GM15510 (cell line): ENCODE results near the gene NAV2.

Experiments used
- POLR2A ChIP-seq: IDR thresholded peaks from 3 replicates; pipeline ENCODE4 v1.6.1; 2011; ENCODE audit warnings: borderline replicate concordance; ENCODE audit not compliant: insufficient read length; ENCODE audit errors: extremely low read depth

Gene NAV2

GRCh38 chr11:19722702-19723101 lies 10.1 kb downstream of the NAV2 start:
- TF ChIP-seq POLR2A: no peak

DNA sequence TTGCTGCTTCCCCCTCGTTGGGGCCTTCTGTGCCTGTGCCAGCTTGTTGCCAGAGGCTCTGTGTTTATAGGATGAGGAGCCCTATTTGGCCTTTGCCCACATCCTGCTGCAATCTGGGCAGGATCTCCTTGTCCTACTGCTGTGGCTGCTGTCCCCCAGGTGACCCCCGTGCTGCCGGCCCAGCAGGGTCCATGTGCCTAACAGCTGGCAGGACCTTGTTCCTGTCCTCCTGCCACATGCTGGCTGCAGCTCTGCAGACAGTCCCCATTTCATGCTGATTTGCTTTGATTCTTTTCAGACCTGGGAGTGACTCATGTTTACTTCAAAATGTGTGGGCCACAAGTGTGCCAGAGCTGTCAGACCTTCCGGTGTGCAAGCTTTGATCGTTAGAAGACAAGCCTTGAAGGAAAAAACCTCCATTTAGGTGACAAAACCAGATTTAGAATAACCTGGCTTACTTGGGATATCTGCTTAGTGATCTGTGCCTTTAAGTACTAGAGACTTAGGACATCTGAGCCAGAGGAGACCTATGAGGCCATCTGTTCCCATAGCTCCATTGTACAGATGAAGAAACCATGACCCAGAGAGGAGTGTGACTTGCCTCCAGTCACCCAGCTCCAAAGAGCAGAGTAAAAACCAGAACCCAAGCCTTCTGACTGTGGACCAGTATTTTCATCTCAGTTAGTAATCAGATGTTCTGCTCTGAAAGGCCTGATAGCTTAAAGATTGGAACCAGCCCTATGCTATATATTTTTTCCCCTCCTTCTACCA lies 11.1 kb downstream of the NAV2 start:
- no peak for TF ChIP-seq POLR2A

GRCh38 chr11:19724765-19725164 lies 12.1 kb downstream of the NAV2 start:
- TF ChIP-seq POLR2A: no peak

GRCh38 chr11:19725379-19726079 lies 12.9 kb downstream of the NAV2 start:
- TF ChIP-seq POLR2A: no peak

DNA sequence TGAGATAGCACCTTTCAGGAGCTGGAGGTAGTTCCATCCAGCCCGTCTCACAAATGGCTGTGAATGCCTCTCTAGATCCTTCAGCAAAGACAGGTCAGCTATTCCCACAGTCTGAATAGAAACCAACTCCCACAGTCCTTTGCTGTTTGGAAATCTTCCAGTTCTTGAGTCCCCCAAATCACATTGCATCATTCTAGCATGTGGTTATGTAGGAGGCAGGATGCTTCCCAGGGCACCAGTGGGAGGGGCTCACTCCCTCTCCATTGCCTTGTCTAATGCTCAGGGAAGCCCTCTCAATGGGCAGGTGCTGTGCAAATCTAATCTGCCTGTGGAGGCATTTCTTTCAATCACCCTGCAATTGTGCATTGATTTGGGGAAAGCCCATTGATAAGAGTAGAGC lies 14.6 kb downstream of the NAV2 start:
- TF ChIP-seq POLR2A: no peak

- TF ChIP-seq POLR2A: no peak
These were observed 15.8 kb downstream of the NAV2 start for GRCh38 chr11:19728436-19728835.

DNA sequence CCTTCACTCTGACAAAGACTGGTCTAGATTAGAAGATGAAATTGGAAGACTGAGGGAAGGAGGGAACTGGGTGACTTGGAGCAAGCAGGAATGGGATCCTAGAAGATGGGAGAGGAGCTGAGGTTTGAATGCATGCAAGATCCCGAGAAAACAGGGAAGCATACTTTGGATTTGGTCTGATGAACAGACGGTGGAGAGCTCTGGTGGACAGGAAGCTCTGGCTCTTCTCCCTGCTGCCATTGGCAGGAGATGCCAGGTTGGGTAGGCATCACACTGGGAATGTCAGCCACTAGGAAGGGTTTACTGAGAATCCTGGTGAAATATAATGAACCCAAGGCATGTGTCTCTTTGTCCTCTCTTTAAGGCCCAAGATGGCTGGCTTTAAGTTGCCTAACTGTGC lies 16.5 kb downstream of the NAV2 start:
- no peak for TF ChIP-seq POLR2A

GRCh38 chr11:19730373-19730772 lies 17.7 kb downstream of the NAV2 start:
- no peak for TF ChIP-seq POLR2A

DNA sequence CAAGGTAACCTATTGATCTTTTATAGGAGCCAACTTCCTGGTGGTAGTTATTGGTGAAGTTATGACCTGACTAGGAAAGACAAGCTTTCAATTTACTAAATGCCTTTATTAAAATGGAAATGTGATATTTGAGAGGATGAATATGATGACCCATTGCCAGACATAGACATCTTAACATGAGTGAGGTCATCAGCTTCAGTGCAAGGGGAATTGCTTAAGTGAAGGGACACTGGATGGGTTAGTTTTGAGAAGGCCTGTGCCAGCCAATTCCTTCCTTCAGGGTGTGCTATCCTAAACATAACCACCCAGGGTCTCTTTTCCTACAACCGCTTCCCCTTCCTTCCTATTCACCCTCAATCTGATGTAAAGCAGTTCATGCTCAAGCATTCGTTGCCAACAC lies 21.5 kb downstream of the NAV2 start:
- no peak for TF ChIP-seq POLR2A

DNA sequence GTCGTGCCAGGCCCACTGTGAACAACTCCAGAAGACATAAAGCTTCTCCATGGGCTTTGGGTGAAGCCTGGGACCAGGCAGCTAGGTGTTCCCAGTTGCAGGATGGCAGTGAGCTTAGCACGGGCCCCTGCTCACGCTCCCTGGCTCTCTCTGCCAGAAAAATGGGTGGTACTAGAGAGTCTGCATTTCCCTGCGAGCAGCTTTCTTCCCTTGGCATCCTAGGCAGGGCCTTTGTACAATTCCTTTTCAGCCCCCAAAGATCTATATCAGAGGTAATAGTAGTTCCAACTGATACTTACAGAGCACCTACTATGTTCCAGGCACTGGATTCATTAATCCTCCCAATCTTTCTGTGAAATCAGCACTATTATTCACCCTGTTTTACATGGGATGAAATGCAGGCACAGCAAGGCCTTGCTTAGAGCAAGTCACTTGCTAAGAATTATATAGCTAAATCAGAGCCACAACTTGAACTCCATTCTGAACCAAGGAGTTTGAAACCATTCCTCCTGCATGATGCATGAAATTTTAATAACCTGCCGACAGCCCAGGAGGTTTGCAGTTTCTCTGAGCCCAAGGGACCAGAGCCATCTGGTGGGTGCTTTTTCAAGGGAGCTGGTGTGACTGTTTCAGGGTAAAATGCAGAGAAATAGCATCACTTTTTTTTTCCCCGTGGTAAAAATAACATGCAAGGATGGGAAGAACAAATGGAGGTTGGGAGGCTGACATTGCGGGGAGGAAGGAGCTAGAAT lies 22.7 kb downstream of the NAV2 start:
- TF ChIP-seq POLR2A: no peak

DNA sequence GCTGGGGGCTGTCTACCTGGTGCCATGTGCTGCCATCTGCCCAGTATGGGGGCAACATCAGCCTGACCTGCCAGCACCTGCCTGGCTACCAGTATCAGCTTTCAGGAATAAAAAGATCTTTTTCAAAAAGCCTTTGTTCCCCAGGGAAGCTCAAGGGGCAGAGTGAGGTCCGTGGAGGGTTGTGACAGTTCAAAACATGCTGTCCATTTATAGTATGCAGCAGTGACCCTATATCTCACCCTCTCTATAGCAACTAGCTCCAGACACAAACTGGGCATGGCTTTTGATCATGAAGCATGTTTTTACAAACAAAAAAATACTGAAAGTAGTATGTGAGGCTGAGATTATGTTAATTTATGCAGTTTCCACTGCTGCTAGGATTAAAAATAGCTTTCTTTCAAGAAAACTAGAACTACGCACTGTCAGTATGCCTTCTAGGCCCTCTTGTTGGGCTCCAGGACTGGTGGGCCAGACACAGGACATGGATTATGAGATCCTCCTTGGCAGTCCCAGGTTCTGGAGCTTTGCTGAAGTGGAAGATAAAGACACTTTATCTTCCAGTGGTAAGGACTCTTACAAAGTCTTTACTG lies 23.4 kb downstream of the NAV2 start:
- no peak for TF ChIP-seq POLR2A

DNA sequence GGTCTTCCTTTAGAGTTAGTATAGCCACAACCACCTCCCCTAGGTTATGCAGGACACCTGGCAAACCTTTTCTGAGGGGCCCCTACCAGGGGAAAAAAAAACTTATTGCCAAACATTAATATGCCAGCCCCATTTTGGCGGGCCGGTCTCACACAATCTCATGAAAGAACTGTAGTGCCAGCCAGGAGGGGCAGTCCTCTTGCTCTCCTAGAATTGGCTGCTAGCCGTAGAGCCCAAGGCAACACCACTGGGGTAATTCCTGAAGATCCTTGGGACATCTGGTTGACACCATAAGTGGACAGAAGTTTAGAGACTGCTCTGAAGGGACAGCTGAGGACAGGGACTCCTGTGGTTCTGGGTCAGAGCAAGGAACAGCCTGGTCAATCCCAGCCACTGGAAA lies 24.2 kb downstream of the NAV2 start:
- TF ChIP-seq POLR2A: no peak

DNA sequence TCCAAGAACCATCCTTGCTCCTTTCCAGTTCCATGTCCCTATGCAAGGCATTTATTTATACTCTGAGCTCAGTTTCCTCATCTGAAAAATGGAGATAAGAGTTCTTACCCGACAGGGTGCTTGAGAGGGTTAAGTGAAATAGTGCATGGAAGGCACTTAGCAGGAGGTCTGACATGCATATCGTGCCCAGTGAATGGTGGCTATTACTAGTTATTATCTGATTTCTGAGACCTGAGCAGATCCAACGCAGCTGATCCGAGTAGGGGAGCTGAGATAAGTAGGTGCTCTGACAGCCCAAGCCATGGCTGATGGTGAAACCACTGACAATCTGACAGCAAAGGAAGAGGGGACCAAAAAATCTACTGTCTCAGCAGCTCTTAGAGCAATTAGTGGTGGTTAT lies 24.9 kb downstream of the NAV2 start:
- TF ChIP-seq POLR2A: no peak

DNA sequence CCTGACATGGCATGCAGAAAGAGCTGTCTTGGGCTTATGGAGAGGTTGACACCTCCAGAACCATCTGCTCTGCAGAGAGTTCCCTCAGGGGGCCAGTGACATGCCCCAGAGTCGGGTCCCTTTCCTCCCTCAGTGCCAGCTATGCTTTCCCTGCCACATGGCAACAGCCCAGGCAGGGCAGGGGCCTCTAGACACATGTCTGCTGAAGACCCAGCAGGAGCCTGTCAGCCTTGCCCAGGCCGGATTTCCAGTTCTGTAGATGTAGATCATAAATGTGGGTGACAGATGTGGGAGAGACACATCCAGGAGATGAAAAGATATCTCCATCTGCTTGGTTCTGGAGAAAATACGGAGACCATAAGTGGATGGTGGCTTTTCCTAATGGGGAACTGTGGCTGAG lies 25.5 kb downstream of the NAV2 start:
- no peak for TF ChIP-seq POLR2A

DNA sequence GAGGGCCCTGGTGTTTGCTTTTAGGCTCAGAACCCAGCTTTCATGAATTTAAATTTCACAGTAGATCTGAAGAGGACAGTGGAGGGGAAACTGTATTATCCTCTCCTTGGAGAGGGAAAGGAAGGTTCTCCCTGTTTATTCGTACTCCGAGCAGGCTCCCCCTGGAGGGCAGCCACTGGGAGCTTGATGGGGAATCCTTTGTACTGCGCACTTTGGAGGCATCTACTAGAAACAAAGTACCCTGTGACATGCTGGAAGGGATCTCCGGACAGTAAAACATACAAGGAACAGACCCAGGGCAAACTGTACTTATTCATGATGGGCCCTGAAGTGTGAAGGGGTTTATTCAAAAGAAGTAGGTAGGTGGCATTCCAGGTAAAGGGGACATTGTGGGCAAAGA lies 27.2 kb downstream of the NAV2 start:
- no peak for TF ChIP-seq POLR2A
